GM18511 (cell line): ENCODE data around the gene FAM169A.
"Not testable (repeated sequence)": the region's sequence is repeated elsewhere in the genome, so short reads cannot be mapped to it uniquely, and the experiment has no call there.

Source experiments
- ATAC-seq: cut with Tn5 transposase; IDR thresholded peaks from one replicate; pipeline ENCODE4 v1.9.1; 2021; ENCODE audit warnings: mild to moderate bottlenecking, moderate library complexity; ENCODE audit not compliant: unreplicated experiment

The FAM169A gene

DNA sequence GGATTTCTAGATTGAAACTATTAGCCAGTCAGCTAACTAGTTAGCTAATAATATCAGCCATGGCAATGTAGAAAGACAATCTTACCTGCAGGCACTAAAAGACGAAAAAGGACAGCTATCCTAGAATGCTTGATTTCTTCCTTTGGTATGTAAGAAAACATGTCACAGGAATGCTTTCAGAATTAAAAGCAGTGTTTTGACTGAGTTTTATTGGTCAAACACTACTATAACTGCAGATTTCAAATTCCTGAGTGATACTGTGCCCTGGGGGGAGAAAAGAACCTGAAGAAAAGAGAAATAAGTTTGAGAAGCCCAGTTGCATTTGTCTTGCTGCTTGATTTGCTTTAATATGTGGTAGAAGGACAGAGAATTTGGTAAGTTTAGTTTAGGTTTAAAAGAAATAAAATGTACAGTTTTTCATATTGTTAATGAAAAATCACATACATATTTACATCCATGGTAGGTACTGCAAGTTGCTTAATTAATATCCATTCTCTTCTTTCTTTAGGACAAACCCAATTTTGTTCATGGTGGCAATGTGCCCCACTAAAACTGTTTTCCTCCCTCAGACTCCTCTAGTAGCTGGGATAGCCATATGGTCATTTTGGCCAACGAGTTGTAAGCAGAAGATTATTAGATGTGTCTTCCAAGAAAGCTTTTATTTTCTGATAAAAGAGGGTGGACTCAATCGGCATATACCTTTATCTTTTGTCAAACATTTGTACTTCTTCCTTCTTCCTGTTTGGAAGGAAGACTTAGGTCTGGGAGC is 4.3 kb upstream of the FAM169A start:
- no peak for ATAC-seq

GRCh38 chr5:74869414-74869813 is 3.2 kb upstream of the FAM169A start:
- not testable (repeated sequence) for ATAC-seq

DNA sequence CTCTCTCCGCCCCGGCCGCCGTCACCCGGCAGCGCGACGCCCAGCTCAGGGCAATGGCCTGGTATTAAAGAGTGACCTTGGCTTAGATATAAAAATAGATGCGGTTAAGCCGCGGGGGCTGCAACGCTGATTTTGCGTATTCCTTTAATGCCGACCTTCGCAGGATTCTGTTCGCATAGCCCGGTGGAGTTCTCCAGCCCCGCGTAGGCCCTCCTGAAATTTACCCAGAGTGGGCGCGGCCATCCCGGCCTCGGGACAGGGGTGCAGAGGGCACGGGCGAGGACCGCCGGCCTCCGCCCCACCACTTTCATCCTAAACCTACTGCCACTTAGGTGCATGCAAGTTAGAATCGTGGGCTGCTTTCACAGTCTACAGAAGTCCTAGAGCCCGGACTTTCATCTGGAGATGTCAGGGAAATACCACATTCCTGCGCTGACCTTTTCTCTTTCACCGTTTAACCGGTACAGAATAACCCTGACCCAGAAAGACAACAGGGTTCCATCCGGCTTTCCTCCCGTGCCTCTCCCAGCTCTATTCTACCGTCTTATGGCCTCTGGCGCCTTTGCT is 492 bp upstream of the FAM169A start:
- no peak for ATAC-seq

- no peak for ATAC-seq
Observed at GRCh38 chr5:74865256-74865803, 857 bp downstream of the FAM169A start.

DNA sequence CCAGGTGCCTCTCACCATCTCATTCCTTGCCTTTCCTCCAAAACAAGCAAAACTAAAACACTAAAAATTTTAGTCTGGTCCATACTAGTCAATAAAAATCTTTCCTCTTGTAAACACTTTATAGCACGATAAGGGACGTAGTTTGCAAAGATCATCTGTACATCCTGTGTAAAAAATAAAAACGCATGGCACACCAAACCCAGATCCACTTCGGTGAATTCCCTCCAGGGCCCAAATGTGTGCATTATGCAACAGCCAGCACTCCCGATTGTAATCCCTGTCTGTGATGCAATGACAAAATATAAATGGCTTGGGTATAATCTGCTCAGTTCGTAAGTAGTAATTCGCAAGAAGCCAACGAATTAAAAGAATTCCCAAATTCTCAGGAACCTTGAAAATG is 1.4 kb downstream of the FAM169A start:
- ATAC-seq, result no peak

GRCh38 chr5:74863726-74864125 is 2.5 kb downstream of the FAM169A start:
- no peak for ATAC-seq

DNA sequence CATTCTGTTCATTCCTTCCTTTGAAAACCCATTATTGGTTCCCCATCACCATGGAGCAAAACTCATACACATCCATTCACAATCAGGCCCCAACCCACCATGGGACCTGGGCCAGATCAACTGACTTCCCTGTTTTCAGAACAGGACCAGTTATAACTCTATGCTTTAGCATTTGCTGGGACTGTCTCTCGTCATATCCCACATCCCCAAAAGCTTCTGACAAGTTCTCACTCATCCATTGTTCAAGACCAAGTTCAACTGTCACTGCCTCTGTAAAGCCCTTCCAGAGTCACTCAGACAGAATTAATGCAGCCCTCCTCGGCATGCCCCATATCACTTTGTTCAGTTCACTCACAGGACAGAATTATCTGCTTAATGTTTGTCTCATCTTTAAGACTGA is 4.0 kb downstream of the FAM169A start:
- no peak for ATAC-seq

GRCh38 chr5:74856975-74857374 is 9.2 kb downstream of the FAM169A start:
- not testable (repeated sequence) for ATAC-seq

DNA sequence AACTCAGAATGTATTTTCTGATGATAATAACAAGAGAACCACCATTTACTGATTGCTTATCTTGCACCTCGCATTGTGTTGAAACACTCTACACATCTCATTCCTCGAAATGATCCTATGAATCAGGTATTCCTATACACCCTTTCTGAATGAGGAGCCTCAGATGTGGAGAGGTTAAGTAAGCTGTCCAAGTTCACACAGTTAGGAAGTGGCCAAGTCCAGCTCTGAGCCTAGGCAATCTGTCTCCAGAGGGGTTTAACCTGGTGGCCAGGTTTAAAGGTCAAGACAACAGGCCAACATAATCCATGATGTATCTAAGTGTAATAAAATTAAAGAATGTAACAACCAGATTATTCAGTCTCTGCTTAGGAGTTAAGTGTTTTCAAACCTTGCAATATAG is 12.9 kb downstream of the FAM169A start:
- ATAC-seq, result no peak

- ATAC-seq, result no peak
Observed at GRCh38 chr5:74851684-74852353, 14.4 kb downstream of the FAM169A start.

- ATAC-seq, result no peak
Observed at GRCh38 chr5:74850789-74851425, 15.3 kb downstream of the FAM169A start.

- ATAC-seq, result no peak
Observed at GRCh38 chr5:74850030-74850429, 16.2 kb downstream of the FAM169A start.

- no peak for ATAC-seq
Observed at GRCh38 chr5:74848553-74849025, 17.6 kb downstream of the FAM169A start.

GRCh38 chr5:74839229-74839628 is 27.0 kb downstream of the FAM169A start:
- no peak for ATAC-seq

- ATAC-seq, result no peak
Observed at GRCh38 chr5:74838262-74838661, 27.9 kb downstream of the FAM169A start.

DNA sequence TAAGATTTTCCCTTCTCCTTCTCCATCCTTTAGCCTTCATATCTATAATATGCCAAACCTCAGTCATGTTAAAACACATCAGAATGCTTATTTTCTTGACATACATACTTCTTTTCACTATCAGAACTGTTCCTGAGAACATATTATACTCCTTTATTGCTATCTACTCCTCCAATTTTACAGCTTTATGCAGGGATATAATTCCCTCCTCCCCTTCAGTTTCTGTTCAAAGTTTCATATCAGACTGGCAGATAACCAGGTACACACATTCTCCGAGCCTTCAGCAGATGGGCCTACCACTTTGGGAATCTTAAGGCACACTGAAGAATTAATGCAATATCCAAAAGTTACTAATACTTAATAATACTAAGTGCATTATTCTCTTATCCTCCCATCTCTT is 29.1 kb downstream of the FAM169A start:
- ATAC-seq, result no peak

GRCh38 chr5:74833537-74834266 is 32.5 kb downstream of the FAM169A start:
- no peak for ATAC-seq

- ATAC-seq, result no peak
Observed at GRCh38 chr5:74829413-74829812, 36.8 kb downstream of the FAM169A start.

GRCh38 chr5:74822288-74822687 is 43.9 kb downstream of the FAM169A start:
- no peak for ATAC-seq

GRCh38 chr5:74816875-74817274 is 49.3 kb downstream of the FAM169A start:
- no peak for ATAC-seq

- no peak for ATAC-seq
Observed at GRCh38 chr5:74810915-74811314, 55.3 kb downstream of the FAM169A start.
